Measurements from ENCODE around the gene ADA.
"Not testable (repeated sequence)": the region's sequence is repeated elsewhere in the genome, so short reads cannot be mapped to it uniquely, and the experiment has no call there.

The ADA gene

DNA sequence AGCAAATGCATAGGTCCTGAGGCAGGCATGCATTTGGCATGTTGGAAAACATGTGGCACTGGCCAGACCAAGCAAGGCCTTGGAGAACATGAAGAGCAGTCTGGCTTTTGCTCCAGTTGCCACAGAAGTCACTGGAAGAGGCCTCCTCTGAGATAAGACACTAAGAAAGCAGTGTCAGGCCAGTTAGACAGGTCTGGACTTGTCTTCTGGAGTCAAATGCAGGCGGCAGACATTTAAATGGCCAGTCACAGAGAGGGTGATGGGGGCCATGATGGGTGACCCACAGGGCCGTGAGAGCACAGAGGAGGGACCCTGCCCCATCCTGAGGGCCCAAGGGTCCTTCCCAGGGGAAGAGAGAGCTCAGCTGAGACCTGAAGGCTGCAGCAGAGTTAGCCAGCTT, 26.7 kb upstream of the ADA start:
- no peak for DNase-seq

DNA sequence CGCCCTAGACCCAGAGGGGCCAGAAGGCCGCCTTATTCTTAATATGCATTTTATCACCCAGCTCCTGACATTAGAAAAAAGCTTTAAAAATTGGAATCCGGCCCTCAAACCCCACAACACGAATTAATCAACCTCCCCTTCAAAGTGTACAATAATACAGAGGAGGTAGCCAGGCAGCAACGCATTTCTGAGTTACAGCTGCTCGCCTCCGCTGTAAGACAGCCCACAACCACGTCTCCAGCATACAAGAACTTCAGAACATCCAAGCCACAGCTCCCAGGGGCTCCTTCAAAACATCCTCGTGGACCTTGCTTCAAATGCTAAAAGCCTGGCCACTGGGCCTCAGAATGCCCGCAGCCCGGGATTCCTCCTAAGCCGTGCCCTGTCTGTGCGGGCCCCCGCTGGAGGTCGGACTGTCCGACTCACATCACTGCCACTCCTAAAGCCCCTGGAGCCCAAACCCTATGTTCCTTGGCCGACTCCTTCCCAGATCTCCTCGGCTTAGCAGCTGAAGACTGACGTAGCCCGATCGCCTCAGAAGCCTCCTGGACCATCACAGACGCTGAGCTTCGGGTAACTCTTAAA, 20.9 kb upstream of the ADA start:
- not testable (repeated sequence) for DNase-seq

DNA sequence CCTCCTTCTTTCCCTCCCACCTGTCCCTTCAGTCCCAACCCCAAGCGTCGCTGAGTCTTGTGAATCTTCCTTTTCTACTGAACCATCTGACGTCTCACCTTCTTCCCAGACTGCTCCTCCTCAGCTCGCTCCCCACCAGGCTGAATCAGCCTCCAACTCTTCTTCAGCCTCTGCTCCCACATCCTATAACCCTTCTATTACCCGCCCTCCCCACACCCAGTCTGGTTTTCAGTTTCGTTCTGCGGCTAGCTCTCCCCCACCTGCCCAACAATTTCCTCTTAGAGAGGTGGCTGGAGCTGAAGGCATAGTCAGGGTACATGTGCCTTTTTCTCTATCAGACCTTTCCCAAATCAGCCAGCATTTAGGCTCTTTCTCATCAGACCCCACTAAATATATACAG, 20.0 kb upstream of the ADA start:
- DNase-seq, result peak; percentile 43

DNA sequence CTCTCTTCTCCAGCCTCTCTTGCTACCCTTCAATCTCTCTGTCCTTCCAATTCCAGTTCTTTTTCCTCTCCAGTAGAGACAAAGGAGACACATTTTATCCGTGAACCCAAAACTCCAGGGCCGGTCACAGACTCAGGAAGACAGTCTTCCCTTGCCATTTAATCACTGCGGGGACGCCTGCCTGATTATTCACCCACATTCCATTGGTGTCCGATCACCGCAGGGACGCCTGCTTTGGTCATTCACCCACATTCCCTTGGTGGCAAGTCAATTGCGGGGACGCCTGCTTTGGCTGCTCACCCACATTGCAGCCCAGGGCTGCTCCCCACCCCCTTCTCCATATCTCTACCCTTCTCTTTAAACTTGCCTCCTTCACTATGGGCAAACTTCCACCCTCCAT, 19.4 kb upstream of the ADA start:
- not testable (repeated sequence) for DNase-seq

DNA sequence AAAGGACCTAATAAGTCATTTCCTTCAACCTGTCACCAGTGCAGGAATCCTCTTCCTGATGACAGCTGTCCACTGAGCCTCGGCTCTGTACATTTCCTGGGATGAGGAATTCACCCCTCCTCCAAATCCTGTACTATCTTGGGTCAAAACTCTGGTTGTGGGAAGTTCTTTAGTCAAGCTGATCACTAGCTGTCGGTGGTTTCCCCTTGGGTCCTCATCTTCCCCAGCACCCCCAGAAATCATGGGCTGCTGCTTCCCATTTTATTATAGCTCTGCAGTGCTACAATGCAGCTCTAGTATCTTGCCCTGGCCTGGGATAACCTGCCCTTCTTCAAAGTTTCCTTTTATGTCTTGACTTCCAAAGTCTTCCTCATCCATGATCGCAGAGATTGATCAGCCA, 14.6 kb upstream of the ADA start:
- no peak for DNase-seq

DNA sequence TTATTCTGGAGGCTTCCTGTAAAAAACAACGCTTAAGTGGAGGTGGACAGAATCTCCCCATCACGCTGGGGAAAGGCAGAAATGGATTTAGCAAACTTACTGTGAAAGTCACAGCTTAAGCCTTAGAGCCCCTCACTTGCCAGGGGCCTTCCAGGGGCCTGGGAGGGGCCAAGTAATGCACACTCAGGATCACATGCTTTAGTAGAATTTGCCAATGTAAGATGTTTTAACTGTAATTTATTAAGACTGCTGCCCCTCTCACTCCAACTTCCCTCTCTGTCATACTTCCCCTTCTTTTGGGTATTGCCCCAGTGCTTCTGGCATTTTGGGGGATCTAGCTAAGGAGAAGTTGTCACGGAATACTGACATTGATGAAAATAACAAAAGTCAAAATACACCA, 12.6 kb upstream of the ADA start:
- DNase-seq, result no peak

DNA sequence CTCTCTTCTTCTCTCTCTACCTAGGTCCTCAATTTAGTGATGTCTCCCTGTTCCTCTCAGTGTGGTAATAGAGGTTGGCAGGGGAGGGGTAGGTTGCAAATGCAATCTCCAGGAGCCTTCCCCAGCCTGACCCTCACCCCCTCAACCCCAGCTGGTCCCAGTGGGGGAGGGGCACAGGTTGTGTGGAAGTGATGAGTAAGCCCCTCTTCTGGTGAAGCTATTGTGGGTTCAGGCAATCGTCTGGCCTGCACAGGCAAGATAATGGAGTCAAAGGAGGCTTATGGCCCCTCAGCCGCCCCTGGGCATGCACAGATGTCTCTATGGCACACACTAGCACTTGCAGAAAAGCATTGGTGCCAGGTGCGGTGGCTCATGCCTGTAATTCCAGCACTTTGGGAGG, 10.8 kb upstream of the ADA start:
- no peak for DNase-seq

DNA sequence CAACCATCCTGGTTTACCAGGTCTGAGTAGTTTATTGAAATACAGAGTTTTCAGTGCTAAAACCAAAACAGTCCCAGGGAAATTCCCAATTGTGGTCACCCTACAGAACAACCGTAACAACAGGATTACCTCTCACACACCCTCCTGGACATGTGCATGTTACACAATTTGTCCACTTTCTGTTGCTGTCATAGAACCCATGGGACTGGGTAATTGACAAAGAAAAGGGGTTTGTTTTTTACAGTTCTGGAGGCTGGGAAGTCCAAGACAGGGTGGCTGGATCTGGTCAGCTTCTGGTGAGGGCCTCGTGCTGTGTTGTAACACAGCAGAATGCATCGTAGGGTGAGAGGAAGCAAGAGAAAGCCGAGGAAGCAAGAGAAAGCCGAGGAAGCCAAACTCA, 9.1 kb upstream of the ADA start:
- DNase-seq, result no peak

DNA sequence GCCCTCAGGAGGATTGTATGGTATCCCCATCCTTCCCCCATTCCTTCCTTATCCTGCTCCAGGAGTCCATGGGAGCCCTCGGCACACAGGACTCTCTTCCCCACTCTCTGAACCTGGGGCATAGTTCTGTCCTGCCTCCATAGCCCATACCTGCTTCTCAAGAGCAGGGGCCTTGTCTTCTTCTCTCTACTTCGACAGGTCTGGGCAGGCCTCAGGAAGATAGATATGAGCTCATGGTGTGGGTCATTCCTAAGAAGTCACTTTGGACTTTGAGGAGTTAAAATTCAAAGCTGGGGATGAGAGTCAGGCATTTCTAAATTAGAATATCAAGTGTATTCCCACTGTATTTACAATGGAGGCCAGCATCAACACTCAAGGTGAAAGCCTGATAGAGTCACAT, 8.4 kb upstream of the ADA start:
- DNase-seq, result no peak

DNA sequence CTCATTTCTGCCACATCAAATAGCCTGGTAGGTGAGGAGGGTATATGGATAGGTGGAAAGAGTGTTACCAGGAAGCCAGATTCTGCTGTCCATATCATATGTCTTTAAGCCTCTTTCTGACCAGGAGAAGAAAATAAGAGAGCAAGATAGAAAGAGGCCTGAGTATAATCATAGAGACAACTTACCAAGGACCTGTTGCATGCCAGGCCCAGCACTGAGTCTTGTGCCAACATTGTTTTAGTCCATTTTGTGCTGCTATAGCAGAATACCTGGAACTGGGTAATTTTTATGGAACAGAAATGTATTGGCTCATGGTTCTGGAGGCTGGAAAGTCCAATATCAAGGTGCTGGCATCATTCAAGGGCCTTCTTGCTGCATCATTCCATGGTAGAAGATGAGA, 7.3 kb upstream of the ADA start:
- DNase-seq, result no peak

DNA sequence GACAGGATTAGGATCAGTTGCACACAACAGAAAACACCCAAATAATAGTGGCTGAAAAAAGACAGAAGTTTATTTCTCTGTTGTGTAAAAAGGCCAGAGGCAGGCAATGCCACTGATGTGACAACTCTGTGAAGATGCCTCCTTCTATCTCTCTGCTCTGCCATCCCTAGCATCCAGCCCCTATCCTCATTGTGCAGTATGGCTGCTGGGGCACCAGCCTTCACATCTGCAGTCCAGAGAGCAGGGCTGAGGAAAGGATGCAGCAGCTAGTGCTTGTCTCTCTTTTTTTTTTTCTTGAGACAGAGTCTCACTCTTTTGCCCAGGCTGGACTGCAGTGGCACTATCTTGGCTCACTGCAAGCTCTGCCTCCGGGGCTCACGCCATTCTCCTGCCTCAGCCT, 6.4 kb upstream of the ADA start:
- DNase-seq, result no peak

DNA sequence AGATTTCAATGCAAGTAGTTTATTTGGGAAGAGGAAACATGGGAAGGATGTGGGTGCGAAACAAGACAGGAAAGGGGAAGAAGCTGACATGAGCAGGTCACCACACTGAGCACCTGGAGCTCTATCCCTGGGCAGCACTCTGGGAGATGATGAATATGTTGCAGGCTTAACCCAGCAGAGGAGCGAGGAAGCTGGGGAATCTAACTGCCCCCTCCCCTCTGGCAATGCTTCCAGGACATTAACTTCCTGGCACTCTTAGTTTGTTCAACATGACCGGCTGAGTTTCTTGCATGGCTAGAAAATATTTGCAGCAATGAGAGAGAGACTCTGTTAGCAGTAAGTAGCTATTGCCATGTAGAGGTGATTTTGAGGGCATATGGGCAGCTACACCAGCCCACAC, 4.9 kb upstream of the ADA start:
- DNase-seq, result no peak

DNA sequence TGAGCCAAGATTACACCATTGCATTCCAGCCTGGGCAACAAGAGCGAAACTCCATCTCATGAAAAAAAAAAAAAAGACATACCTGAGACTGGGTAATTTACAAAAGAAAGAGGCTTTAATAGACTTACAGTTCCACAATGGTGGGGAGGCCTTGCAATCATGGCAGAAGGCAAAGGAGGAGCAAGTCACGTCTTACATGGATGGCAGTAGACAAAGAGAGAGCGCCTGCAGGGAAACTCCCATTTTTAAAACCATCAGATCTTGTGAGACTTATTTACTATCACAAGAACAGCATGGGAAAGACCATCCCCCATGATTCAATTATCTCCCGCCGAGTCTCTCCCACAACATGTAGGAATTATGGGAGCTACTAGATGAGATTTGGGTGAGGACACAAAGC, 2.7 kb upstream of the ADA start:
- not testable (repeated sequence) for DNase-seq

DNA sequence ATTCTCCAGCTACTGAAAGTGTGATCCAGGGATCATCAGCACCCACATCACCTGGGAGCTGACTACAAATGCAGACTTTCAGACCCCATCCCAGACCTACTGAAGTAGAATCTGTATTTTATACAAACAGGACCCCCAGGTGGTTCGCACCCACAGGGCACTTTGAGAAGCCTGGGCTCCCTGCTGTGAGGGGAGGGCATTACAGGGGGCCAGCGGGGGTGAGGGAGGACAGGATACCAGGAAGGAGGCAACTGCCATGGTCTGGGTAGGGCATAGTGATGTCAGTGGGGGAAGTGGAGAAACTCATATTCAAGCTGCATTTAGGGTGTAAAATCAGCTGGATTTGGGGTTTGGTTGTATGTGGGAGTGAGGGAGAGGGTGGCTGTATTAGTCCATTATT, 2.0 kb upstream of the ADA start:
- no peak for DNase-seq

DNA sequence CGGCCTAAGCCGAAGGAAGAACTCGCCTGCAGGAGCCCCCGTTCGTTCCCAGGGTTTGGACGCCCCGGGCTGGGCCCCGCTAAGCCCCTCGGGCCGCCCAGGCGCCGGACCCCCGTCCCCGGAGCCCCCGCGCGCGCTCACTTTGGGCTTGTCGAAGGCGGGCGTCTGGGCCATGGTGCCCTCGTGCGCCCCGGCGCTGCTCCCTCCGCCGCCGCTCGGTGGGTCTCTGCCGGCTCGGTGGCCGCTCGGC, 140 bp downstream of the ADA start:
- peak; percentile 10 for DNase-seq

DNA sequence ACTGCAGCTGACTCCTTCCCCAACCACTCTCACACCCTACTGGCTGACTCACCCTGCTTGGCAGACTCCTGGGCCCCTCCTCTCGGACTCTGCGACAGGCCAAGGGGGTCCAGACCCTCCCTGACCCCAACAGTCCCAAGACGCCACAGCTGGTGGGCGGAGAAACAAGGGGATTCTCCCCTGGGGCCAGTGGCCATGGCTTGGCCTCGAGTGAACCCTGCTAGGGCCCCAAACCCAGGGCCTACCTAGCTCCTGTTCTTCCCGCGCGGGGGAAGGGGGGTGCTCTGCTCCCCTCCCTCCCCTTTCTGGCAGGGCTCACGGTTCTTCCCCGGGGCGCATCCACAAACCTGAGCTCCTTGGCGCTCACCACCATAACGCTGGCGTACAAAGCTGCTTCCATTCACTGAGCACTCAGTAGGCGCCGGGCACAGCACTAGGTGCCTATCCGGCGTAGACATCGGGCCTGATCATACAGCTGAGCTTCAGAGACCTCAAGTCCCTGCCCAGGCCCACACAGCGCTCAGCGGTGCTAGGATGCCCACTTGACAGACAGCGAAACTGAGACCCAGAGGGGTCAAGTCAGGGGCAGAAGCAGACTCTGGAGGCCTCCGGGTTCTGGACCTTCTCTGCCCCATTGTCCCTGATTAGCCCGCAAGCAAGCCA, 597 bp downstream of the ADA start:
- DNase-seq, result peak; percentile 37

DNA sequence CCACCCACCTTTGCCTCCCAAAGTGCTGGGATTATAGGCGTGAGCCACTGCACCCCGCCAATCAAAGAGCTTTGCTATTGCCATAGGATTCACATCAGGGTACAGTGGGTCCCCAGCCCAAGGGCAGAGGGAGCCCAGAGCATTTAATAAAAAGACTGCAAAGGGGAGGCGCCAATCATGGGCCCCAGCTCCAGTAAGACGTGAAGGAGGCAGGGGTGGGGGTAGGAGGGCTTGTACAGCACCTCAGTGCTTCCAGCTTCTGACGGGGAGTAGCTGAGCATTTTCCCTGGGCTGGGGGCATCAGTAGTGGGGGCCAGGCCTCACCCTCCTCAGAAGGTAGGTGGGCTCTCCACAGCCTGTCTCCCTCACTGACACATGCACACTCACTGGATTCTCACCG, 1.5 kb downstream of the ADA start:
- DNase-seq, result no peak

DNA sequence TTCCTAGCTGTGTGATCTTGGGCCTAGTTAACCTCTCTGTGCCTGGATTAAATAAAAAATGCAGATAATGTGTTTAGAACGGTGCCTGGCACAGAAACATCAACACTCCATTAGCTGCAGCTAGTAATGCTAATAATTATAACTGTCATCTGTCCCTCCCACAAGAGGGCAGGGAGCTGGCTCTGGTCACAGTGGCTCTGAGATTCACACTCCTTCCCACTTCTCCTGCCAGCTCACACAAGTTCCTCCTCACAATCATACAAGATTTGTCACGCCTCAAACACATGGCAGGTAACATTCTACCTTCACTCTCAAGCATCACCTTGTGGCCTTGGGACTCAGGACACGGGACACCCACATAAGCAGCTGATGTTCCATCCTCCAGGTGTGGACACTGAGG, 2.4 kb downstream of the ADA start:
- no peak for DNase-seq

DNA sequence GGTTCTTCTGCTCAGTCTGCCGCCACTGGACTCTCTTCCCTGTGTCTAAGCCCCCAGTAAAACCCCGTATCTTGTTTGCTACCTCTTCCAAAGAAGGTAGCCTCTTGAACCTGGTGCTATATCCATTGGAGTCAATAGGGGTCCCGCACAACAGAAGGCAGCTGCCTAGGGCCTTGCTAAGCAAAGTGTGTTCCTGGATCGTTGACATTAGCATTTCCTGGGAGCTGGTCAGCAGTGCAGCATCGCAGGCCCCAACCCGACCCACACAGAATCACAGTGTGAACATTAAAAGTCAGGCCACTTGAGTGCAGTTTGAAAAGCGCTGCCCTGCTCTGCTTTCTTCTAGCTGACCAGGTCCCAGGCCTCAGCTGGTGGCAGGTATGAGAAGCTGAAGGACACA, 2.9 kb downstream of the ADA start:
- no peak for DNase-seq

DNA sequence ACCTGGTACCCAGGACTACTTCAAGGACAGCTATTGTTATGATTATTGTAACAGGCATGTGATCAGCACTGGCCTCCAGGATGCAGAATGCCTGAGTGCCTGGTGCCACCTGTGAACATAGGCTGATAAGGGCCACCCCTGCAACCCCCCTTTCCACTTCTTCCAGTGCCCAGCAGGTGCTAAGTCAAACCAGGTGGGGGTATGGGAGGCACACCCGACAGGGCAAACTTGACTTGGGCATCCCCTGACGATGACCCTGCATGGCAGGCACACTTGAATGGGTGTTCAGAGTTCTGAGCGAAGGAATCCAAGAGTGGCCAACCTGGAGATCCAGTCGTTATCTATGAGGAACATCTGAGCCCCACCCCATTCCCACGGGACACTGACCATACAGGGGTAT, 3.4 kb downstream of the ADA start:
- DNase-seq, result no peak

DNA sequence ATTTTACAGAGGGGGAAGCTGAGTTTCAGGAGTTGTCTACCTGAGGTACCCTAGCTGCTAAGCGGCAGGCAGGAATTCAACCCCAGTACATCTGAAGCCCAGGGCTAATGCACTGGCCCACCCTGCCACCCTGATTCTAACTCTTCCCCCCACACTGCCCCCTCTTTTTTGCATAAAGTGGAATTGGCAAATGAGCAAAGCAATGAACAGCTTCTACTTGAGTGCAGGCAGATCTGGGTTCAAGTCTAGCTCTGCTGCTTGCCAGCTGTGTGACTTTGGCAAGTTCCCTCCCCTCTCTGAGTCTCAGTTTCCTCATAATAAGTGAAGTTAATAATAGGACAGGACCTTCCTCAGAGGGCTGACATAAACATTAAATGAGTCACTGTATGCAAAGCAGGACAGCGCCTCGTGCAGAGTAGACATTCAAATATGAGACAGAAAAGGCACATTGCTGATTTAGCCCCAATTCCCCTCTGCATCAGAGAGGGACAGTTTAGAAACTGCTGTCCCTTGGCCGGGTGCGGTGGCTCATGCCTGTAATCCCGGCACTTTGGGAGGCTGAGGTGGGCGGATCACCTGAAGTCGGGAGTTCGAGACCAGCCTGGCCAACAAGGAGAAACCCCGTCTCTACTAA, 4.7 kb downstream of the ADA start:
- DNase-seq, result no peak

DNA sequence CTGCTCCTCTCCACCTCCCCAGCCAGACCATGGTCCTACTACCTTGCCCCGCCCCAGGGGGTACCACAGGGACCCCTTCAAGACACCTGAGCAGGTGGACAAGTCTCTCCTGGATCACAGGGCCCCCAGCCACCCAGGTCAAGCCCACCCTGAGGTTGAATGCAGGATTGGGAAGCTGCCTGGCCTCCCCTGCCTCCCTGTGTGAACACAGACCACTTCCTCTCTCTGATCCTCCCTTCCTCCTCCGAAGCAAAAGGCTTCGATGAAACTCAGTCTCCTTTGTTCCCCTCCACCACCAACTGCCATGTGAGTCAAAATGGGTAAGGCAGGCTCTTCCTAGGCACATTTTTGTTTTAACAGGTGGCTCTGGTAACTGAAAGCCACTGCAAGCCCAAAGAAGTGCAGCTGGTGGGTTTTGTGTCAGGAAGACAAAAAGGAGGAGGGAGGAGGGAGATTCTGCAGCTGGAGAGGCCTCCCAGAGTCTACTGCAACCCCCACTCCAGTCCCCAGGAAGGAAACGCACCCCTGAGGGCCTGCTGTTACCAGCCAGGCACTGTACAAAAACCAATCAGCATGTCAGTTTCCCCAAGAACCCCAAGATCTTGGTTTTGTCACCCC, 5.4 kb downstream of the ADA start:
- no peak for DNase-seq

DNA sequence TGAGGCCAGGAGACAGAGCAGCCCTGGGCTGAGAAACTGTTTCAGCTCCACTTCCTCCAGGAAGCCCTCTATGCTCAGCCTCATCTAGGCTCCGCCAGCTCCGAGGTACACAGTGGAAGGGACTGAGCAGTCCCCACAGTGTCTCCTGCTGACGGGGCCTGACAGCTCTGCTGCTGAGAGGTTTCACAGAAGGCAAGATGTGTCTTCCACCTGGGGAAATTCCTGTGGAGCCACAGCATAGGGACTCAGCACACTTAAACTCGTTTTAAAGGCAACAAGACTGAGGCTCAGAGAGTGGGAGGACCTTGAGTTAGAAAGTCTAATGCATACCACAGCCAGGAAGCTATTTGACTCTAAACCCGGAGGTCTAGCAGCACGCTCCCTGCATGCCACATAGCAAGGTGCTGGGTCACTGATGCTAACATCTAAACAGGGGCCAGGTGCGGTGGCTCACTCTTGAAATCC, 6.8 kb downstream of the ADA start:
- DNase-seq, result peak; percentile 46

DNA sequence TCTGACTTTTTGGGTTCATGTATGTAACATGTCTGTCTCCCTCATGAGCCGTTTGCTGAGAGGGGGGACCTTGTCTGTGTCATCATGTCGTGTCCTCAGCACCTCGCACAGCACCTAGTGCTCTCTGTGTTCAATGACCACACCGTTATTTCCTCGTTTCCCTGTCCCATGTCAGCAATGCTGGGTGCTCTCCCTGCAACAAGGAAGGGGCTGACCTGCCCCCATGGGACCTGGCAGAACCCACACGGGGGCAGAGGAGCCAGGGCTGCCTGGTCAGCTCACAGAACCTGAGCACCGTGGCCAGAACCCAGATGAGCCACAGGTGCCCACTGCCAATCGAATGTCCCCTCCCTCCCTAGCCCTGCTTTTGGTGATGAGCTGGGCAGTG, 7.3 kb downstream of the ADA start:
- peak; percentile 8 for DNase-seq
